HEK293 (cell line): ENCODE measurements around the gene PPP4C.

Experiments used
- BCL11A ChIP-seq: fragments of 450-650 bp; formaldehyde crosslinking; IDR thresholded peaks from 2 replicates; pipeline ENCODE4 v1.5.1; 2016; ENCODE audit warnings: low read depth, missing biosample characterization, missing genetic modification characterization
- GFI1B ChIP-seq: fragments of 450-650 bp; formaldehyde crosslinking; IDR thresholded peaks from 2 replicates; pipeline ENCODE4 v1.5.1; 2016; ENCODE audit warnings: missing biosample characterization, missing genetic modification characterization
- GLI4 ChIP-seq: fragments of 450-650 bp; formaldehyde crosslinking; IDR thresholded peaks from 2 replicates; pipeline ENCODE4 v1.5.1; 2016; ENCODE audit warnings: missing biosample characterization, missing genetic modification characterization
- KLF1 ChIP-seq: fragments of 450-650 bp; formaldehyde crosslinking; IDR thresholded peaks from 2 replicates; pipeline ENCODE4 v1.5.1; 2016; ENCODE audit warnings: missing biosample characterization, missing genetic modification characterization
- KLF7 ChIP-seq: fragments of 450-650 bp; formaldehyde crosslinking; IDR thresholded peaks from 2 replicates; pipeline ENCODE4 v1.5.1; 2016; ENCODE audit warnings: missing biosample characterization, missing genetic modification characterization, borderline replicate concordance
- KLF9 ChIP-seq: fragments of 450-650 bp; formaldehyde crosslinking; IDR thresholded peaks from 2 replicates; pipeline ENCODE4 v1.5.1; 2016; ENCODE audit warnings: missing biosample characterization, missing genetic modification characterization, low read depth
- MYNN ChIP-seq: fragments of 450-650 bp; formaldehyde crosslinking; IDR thresholded peaks from 2 replicates; pipeline ENCODE4 v1.5.1; 2016; ENCODE audit warnings: missing biosample characterization, missing genetic modification characterization, borderline replicate concordance
- MZF1 ChIP-seq: fragments of 450-650 bp; formaldehyde crosslinking; IDR thresholded peaks from 2 replicates; pipeline ENCODE4 v1.5.1; 2017; ENCODE audit warnings: missing biosample characterization, missing genetic modification characterization, borderline replicate concordance
- YY1 ChIP-seq: fragments of 450-650 bp; formaldehyde crosslinking; IDR thresholded peaks from 2 replicates; pipeline ENCODE4 v1.5.1; 2018; ENCODE audit warnings: missing biosample characterization, missing genetic modification characterization
- ZBTB17 ChIP-seq: fragments of 450-650 bp; formaldehyde crosslinking; IDR thresholded peaks from 2 replicates; pipeline ENCODE4 v1.5.1; 2016; ENCODE audit warnings: missing biosample characterization, missing genetic modification characterization
- ZBTB21 ChIP-seq: fragments of 450-650 bp; formaldehyde crosslinking; IDR thresholded peaks from 2 replicates; pipeline ENCODE4 v1.5.1; 2017; ENCODE audit warnings: missing biosample characterization, missing genetic modification characterization
- ZBTB48 ChIP-seq: fragments of 450-650 bp; formaldehyde crosslinking; IDR thresholded peaks from 2 replicates; pipeline ENCODE4 v1.5.1; 2016; ENCODE audit warnings: missing biosample characterization, missing genetic modification characterization
- ZFHX2 ChIP-seq: fragments of 450-650 bp; formaldehyde crosslinking; conservative IDR thresholded peaks from 2 replicates; pipeline ENCODE4 v1.5.1; 2016; ENCODE audit warnings: missing biosample characterization, missing genetic modification characterization
- ZFP69B ChIP-seq: fragments of 450-650 bp; formaldehyde crosslinking; IDR thresholded peaks from 2 replicates; pipeline ENCODE4 v1.5.1; 2016; ENCODE audit warnings: missing biosample characterization, missing genetic modification characterization
- ZNF121 ChIP-seq: fragments of 450-650 bp; formaldehyde crosslinking; IDR thresholded peaks from 2 replicates; pipeline ENCODE4 v1.5.1; 2016; ENCODE audit warnings: missing biosample characterization, missing genetic modification characterization
- ZNF19 ChIP-seq: fragments of 450-650 bp; formaldehyde crosslinking; IDR thresholded peaks from 2 replicates; pipeline ENCODE4; 2016; ENCODE audit warnings: missing biosample characterization, missing genetic modification characterization, low read depth
- ZNF214 ChIP-seq: fragments of 450-650 bp; formaldehyde crosslinking; IDR thresholded peaks from 2 replicates; pipeline ENCODE4 v1.5.1; 2017; ENCODE audit warnings: missing biosample characterization, mild to moderate bottlenecking, missing genetic modification characterization, borderline replicate concordance
- ZNF248 ChIP-seq: fragments of 450-650 bp; formaldehyde crosslinking; IDR thresholded peaks from 2 replicates; pipeline ENCODE4 v1.5.1; 2017; ENCODE audit warnings: missing biosample characterization, missing genetic modification characterization
- ZNF274 ChIP-seq, 2 experiments: fragments of 200-500 bp in 1 of 2; fragments of 450-650 bp in 1 of 2; sonication (Bioruptor generic) in 1 of 2; formaldehyde crosslinking in 1 of 2; IDR thresholded peaks; 2 replicates each; pipeline versions ENCODE4 v1.5.1 to v1.6.1; 2014 to 2016; ENCODE audit warnings: borderline replicate concordance in 1 of 2, inconsistent platforms in 1 of 2, low read length in 1 of 2, missing biosample characterization in 1 of 2, missing genetic modification characterization in 1 of 2
- ZNF335 ChIP-seq: fragments of 450-650 bp; formaldehyde crosslinking; conservative IDR thresholded peaks from 2 replicates; pipeline ENCODE4 v1.5.1; 2016; ENCODE audit warnings: missing biosample characterization, missing genetic modification characterization
- ZNF514 ChIP-seq: fragments of 450-650 bp; formaldehyde crosslinking; IDR thresholded peaks from 2 replicates; pipeline ENCODE4 v1.5.1; 2016; ENCODE audit warnings: missing biosample characterization, missing genetic modification characterization
- ZNF555 ChIP-seq: fragments of 450-650 bp; formaldehyde crosslinking; conservative IDR thresholded peaks from 2 replicates; pipeline ENCODE4 v1.5.1; 2017; ENCODE audit warnings: missing biosample characterization, mild to moderate bottlenecking, missing genetic modification characterization, inconsistent platforms
- ZNF560 ChIP-seq: fragments of 450-650 bp; formaldehyde crosslinking; IDR thresholded peaks from 2 replicates; pipeline ENCODE4 v1.5.1; 2017; ENCODE audit warnings: missing biosample characterization, missing genetic modification characterization, borderline replicate concordance
- ZNF623 ChIP-seq: fragments of 450-650 bp; formaldehyde crosslinking; IDR thresholded peaks from 2 replicates; pipeline ENCODE4 v1.5.1; 2016; ENCODE audit warnings: missing biosample characterization, missing genetic modification characterization
- ZNF629 ChIP-seq: fragments of 450-650 bp; formaldehyde crosslinking; IDR thresholded peaks from 2 replicates; pipeline ENCODE4 v1.5.1; 2017; ENCODE audit warnings: missing biosample characterization, missing genetic modification characterization
- ZNF670 ChIP-seq: fragments of 450-650 bp; formaldehyde crosslinking; IDR thresholded peaks from 2 replicates; pipeline ENCODE4 v1.5.1; 2016; ENCODE audit warnings: missing biosample characterization, missing genetic modification characterization, low read depth
- ZNF777 ChIP-seq: fragments of 450-650 bp; formaldehyde crosslinking; IDR thresholded peaks from 2 replicates; pipeline ENCODE4 v1.5.1; 2017; ENCODE audit warnings: missing biosample characterization, missing genetic modification characterization, borderline replicate concordance
- ZNF785 ChIP-seq: fragments of 450-650 bp; formaldehyde crosslinking; IDR thresholded peaks from 2 replicates; pipeline ENCODE4 v1.5.1; 2016; ENCODE audit warnings: missing biosample characterization, missing genetic modification characterization
- ZNF791 ChIP-seq: fragments of 450-650 bp; formaldehyde crosslinking; IDR thresholded peaks from 2 replicates; pipeline ENCODE4 v1.5.1; 2016; ENCODE audit warnings: missing biosample characterization, missing genetic modification characterization
- ZSCAN30 ChIP-seq: fragments of 450-650 bp; IDR thresholded peaks from 2 replicates; pipeline ENCODE4 v1.5.1; 2018; ENCODE audit warnings: missing biosample characterization, mild to moderate bottlenecking, missing genetic modification characterization, moderate library complexity
- TF ChIP-seq, protein P1 (sequence below): fragments of 450-650 bp; formaldehyde crosslinking; IDR thresholded peaks from 2 replicates; pipeline ENCODE4 v1.5.1; 2016; ENCODE audit warnings: missing biosample characterization, missing genetic modification characterization
- TF ChIP-seq, protein P2 (sequence below): fragments of 450-650 bp; formaldehyde crosslinking; IDR thresholded peaks from 2 replicates; pipeline ENCODE4 v1.5.1; 2016; ENCODE audit warnings: missing biosample characterization, missing genetic modification characterization
- TF ChIP-seq, protein P3 (sequence below): fragments of 450-650 bp; formaldehyde crosslinking; IDR thresholded peaks from 2 replicates; pipeline ENCODE4 v1.5.1; 2017; ENCODE audit warnings: missing biosample characterization, missing genetic modification characterization
- TF ChIP-seq, protein P4 (sequence below): fragments of 450-650 bp; formaldehyde crosslinking; IDR thresholded peaks from 2 replicates; pipeline ENCODE4 v1.5.1; 2016; ENCODE audit warnings: missing biosample characterization, missing genetic modification characterization
- TF ChIP-seq, protein P5 (sequence below): fragments of 450-650 bp; formaldehyde crosslinking; IDR thresholded peaks from 2 replicates; pipeline ENCODE4 v1.5.1; 2016; ENCODE audit warnings: missing biosample characterization, missing genetic modification characterization

The PPP4C gene

DNA sequence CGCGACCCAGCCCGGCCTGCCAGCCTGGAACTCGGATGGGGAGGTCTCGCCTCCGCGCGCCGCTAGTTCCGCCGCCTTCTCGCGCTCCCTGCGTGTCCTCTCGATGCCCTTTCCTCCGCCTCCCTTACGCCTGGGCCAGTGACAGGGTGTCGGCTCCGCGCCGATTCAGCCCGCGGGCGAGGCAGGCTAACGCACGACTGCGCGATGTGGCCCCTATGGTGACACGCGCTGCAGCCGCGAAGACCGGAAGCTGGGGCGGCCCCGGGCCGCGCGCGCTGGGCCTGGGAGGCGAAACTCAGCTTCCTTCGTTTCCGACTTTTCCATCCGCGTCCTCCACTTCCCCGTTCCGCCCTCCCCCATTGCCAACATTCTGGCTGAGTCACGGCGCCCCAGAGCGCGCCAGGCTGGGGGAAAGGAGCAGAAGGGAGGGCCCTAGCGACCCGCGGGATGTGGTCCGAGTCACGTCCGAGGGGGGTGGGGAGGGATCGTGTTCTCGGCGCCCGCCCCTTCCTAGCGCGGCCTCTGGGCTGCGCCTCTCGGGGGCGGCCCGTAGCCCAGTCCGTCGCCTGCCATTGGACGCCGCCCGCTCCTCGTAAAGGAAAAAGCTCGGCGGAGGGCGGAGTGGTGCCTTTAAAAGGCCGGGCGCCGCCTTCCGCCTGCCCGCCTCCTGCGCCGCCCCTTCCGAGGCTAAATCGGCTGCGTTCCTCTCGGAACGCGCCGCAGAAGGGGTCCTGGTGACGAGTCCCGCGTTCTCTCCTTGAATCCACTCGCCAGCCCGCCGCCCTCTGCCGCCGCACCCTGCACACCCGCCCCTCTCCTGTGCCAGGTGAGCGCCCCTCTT lies 10.5 kb upstream of the PPP4C start, which contains the start of gene ALDOA (continued):
- TF ChIP-seq ZNF670 (tag by site-specific recombination) (no peak), ZBTB48 (tag by site-specific recombination) (peak; percentile 64; the same call in 1 of the 2 replicates), ZNF514 (tag by site-specific recombination) (no peak), ZNF623 (tag by site-specific recombination) (0 out of 2 replicates have a peak, but pooled peaks have one; percentile 4), ZNF274 (IDR thresholded peaks at IDR 0.05; ENCODE audit: low read length) (no peak), ZNF274 (tag by site-specific recombination; IDR thresholded peaks at IDR 0.05; ENCODE audit: borderline replicate concordance) (no peak), ZBTB17 (tag by site-specific recombination) (peak; percentile 99), ZNF785 (tag by site-specific recombination) (peak; percentile 89; the same call in 1 of the 2 replicates), ZFP69B (tag by site-specific recombination) (peak; percentile 71), ZFHX2 (tag by site-specific recombination) (peak; percentile 63), ZNF248 (tag by site-specific recombination) (no peak), ZNF335 (tag by site-specific recombination) (peak; percentile 79; the same call in 1 of the 2 replicates), GFI1B (no peak), ZNF19 (no peak), ZNF629 (peak; percentile 93), ZNF560 (no peak), KLF9 (tag by site-specific recombination) (peak; percentile 91), ZNF555 (tag by site-specific recombination) (no peak), MZF1 (tag by site-specific recombination) (peak; percentile 73), YY1 (tag by site-specific recombination) (peak; percentile 62; the same call in 1 of the 2 replicates), BCL11A (tag by site-specific recombination) (peak; percentile 95; the same call in 1 of the 2 replicates), GLI4 (tag by site-specific recombination) (peak; percentile 82), ZNF791 (tag by site-specific recombination) (no peak), ZSCAN30 (tag by site-specific recombination) (peak; percentile 77), KLF1 (tag by site-specific recombination) (peak; percentile 88), KLF7 (tag by site-specific recombination) (peak; percentile 89), ZBTB21 (tag by site-specific recombination) (peak; percentile 37; the same call in 1 of the 2 replicates), ZNF121 (no peak), ZNF214 (tag by site-specific recombination) (no peak), MYNN (tag by site-specific recombination) (peak; percentile 30; the same call in 1 of the 2 replicates), ZNF777 (tag by site-specific recombination) (peak; percentile 64; the same call in 1 of the 2 replicates)
- TF ChIP-seq, protein P1, sequence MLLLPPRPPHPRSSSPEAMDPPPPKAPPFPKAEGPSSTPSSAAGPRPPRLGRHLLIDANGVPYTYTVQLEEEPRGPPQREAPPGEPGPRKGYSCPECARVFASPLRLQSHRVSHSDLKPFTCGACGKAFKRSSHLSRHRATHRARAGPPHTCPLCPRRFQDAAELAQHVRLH (tag by site-specific recombination): peak; percentile 83
- TF ChIP-seq, protein P2, sequence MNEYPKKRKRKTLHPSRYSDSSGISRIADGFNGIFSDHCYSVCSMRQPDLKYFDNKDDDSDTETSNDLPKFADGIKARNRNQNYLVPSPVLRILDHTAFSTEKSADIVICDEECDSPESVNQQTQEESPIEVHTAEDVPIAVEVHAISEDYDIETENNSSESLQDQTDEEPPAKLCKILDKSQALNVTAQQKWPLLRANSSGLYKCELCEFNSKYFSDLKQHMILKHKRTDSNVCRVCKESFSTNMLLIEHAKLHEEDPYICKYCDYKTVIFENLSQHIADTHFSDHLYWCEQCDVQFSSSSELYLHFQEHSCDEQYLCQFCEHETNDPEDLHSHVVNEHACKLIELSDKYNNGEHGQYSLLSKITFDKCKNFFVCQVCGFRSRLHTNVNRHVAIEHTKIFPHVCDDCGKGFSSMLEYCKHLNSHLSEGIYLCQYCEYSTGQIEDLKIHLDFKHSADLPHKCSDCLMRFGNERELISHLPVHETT: peak; percentile 85
- TF ChIP-seq, protein P3, sequence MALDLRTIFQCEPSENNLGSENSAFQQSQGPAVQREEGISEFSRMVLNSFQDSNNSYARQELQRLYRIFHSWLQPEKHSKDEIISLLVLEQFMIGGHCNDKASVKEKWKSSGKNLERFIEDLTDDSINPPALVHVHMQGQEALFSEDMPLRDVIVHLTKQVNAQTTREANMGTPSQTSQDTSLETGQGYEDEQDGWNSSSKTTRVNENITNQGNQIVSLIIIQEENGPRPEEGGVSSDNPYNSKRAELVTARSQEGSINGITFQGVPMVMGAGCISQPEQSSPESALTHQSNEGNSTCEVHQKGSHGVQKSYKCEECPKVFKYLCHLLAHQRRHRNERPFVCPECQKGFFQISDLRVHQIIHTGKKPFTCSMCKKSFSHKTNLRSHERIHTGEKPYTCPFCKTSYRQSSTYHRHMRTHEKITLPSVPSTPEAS (tag by site-specific recombination): peak; percentile 56
- TF ChIP-seq, protein P4, sequence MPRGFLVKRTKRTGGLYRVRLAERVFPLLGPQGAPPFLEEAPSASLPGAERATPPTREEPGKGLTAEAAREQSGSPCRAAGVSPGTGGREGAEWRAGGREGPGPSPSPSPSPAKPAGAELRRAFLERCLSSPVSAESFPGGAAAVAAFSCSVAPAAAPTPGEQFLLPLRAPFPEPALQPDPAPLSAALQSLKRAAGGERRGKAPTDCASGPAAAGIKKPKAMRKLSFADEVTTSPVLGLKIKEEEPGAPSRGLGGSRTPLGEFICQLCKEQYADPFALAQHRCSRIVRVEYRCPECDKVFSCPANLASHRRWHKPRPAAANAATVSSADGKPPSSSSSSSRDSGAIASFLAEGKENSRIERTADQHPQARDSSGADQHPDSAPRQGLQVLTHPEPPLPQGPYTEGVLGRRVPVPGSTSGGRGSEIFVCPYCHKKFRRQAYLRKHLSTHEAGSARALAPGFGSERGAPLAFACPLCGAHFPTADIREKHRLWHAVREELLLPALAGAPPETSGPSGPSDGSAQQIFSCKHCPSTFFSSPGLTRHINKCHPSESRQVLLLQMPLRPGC: peak; percentile 94
- TF ChIP-seq, protein P5, sequence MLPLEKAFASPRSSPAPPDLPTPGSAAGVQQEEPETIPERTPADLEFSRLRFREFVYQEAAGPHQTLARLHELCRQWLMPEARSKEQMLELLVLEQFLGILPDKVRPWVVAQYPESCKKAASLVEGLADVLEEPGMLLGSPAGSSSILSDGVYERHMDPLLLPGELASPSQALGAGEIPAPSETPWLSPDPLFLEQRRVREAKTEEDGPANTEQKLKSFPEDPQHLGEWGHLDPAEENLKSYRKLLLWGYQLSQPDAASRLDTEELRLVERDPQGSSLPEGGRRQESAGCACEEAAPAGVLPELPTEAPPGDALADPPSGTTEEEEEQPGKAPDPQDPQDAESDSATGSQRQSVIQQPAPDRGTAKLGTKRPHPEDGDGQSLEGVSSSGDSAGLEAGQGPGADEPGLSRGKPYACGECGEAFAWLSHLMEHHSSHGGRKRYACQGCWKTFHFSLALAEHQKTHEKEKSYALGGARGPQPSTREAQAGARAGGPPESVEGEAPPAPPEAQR (tag by site-specific recombination): no peak
